Hippocampal formation (tissue), 2 donors: Measurements from ENCODE around the gene WDR83.

ENCODE experiments used
- DNase-seq, 2 donors: peaks; one replicate each; lab custom pipeline; 2025; lab: John Stamatoyannopoulos, UW

The WDR83 gene

GRCh38 chr19:12715102-12715501 is 48.5 kb downstream of the WDR83 start:
- no peak for DNase-seq

- DNase-seq: no peak
Observed at GRCh38 chr19:12715929-12716328, 49.3 kb downstream of the WDR83 start.

- DNase-seq: no peak
Observed at GRCh38 chr19:12720296-12720695, 53.7 kb downstream of the WDR83 start.

- DNase-seq: no peak
Observed at GRCh38 chr19:12720851-12721655, 54.4 kb downstream of the WDR83 start.

GRCh38 chr19:12721656-12722565 is 55.3 kb downstream of the WDR83 start:
- peak in 1 of 2 donors; percentile 55 for DNase-seq

- DNase-seq: peak; percentile 90 to 96
Observed at GRCh38 chr19:12722566-12723380, 56.2 kb downstream of the WDR83 start.

- DNase-seq: no peak
Observed at GRCh38 chr19:12723381-12723640, 56.7 kb downstream of the WDR83 start.

GRCh38 chr19:12723641-12724426 is 57.2 kb downstream of the WDR83 start, which contains the start of gene TNPO2:
Gene TNPO2 (minus strand): TSS chr19:12723932. CDS start chr19:12720977, 2,955 bp downstream.
- peak; percentile 15 to 58 for DNase-seq
